Liver (tissue), 9 donors: ENCODE results near the gene AKT3. TPM values are rescaled to one million over a fixed set of nuclear protein-coding genes. Genes with fewer than 3 reads are reported as not detected.

Experiments
- DNase-seq: peaks from one replicate; pipeline ENCODE4 v3.0.0-alpha.2; 2017; ENCODE audit warnings: low spot score
- H3K27ac ChIP-seq, 2 donors: one replicate each; pipeline ENCODE4 v1.7.0; 2013; ENCODE audit warnings: inconsistent platforms in 2 of 2, low read length in 2 of 2, control low read depth in 1 of 2, low read depth in 1 of 2, mild to moderate bottlenecking in 1 of 2
- H3K27me3 ChIP-seq, 4 donors: one replicate each; pipeline versions ENCODE4 v1.6.1 to v1.7.0; 2013; ENCODE audit warnings: low read length in 3 of 4, inconsistent platforms in 1 of 4, mild to moderate bottlenecking in 1 of 4, moderate library complexity in 1 of 4; ENCODE audit not compliant: control insufficient read depth in 4 of 4, insufficient read depth in 4 of 4
- H3K36me3 ChIP-seq, 4 donors: one replicate each; pipeline versions ENCODE4 v1.6.1 to v1.7.0; 2013; ENCODE audit warnings: low read length in 3 of 4, mild to moderate bottlenecking in 3 of 4, low read depth in 1 of 4, moderate library complexity in 1 of 4; ENCODE audit not compliant: control insufficient read depth in 4 of 4, insufficient read depth in 3 of 4
- H3K4me1 ChIP-seq, 4 donors: one replicate each; pipeline versions ENCODE4 v1.6.1 to v1.7.0; 2013; ENCODE audit warnings: low read length in 3 of 4, mild to moderate bottlenecking in 3 of 4, moderate library complexity in 1 of 4; ENCODE audit not compliant: control insufficient read depth in 4 of 4, insufficient read depth in 4 of 4
- H3K4me3 ChIP-seq, 3 donors: one replicate each; pipeline versions ENCODE4 v1.6.1 to v1.7.0; 2013; ENCODE audit warnings: low read length in 3 of 3, control low read depth in 1 of 3, low read depth in 1 of 3, mild to moderate bottlenecking in 1 of 3
- H3K9ac ChIP-seq, 2 donors: one replicate each; pipeline ENCODE4 v1.7.0; 2013; ENCODE audit warnings: low read length in 2 of 2, mild to moderate bottlenecking in 2 of 2, moderate library complexity in 2 of 2, control low read depth in 1 of 2, low read depth in 1 of 2
- H3K9me3 ChIP-seq, 4 donors: one replicate each; pipeline versions ENCODE4 v1.6.1 to v1.7.0; 2013; ENCODE audit warnings: low read length in 3 of 4; ENCODE audit not compliant: control insufficient read depth in 4 of 4
- ATF3 ChIP-seq: IDR thresholded peaks from 2 replicates; pipeline ENCODE4 v1.6.1; 2016; ENCODE audit warnings: antibody characterized with exemption
- CTCF ChIP-seq: fragments of 150-350 bp; IDR thresholded peaks from 2 replicates; pipeline ENCODE4 v1.5.1; 2017; ENCODE audit warnings: improper control_type of control experiment, low read depth, low read length; ENCODE audit not compliant: missing input control
- EGR1 ChIP-seq, 2 donors: IDR thresholded peaks; 2 replicates each; pipeline ENCODE4 v1.6.1; 2016 to 2018; ENCODE audit warnings: antibody characterized with exemption in 2 of 2, low read depth in 2 of 2
- FOXA1 ChIP-seq: IDR thresholded peaks from 2 replicates; pipeline ENCODE4 v1.6.1; 2016; ENCODE audit warnings: antibody characterized with exemption
- FOXA2 ChIP-seq: IDR thresholded peaks from 2 replicates; pipeline ENCODE4 v1.6.1; 2016; ENCODE audit warnings: antibody characterized with exemption
- GABPA ChIP-seq, 2 donors: IDR thresholded peaks in 1 of 2; conservative IDR thresholded peaks in 1 of 2; 2 replicates each; pipeline ENCODE4 v1.6.1; 2016; ENCODE audit warnings: antibody characterized with exemption in 2 of 2, mild to moderate bottlenecking in 1 of 2, moderate library complexity in 1 of 2
- HNF4A ChIP-seq, 2 donors: conservative IDR thresholded peaks; 2 replicates each; pipeline ENCODE4 v1.6.1; 2016; ENCODE audit warnings: antibody characterized with exemption in 2 of 2, mild to moderate bottlenecking in 2 of 2
- HNF4G ChIP-seq: IDR thresholded peaks from 2 replicates; pipeline ENCODE4 v1.6.1; 2016; ENCODE audit warnings: antibody characterized with exemption
- JUND ChIP-seq, 2 donors: IDR thresholded peaks; 2 replicates each; pipeline ENCODE4 v1.6.1; 2016; ENCODE audit warnings: antibody characterized with exemption in 2 of 2
- MAX ChIP-seq: IDR thresholded peaks from 2 replicates; pipeline ENCODE4 v1.6.1; 2016; ENCODE audit warnings: antibody characterized with exemption
- NR2F2 ChIP-seq: IDR thresholded peaks from 2 replicates; pipeline ENCODE4 v1.6.1; 2016; ENCODE audit warnings: antibody characterized with exemption
- RAD21 ChIP-seq, 2 donors: IDR thresholded peaks; 2 replicates each; pipeline ENCODE4 v1.6.1; 2016; ENCODE audit warnings: antibody characterized with exemption in 2 of 2, mild to moderate bottlenecking in 2 of 2
- REST ChIP-seq: IDR thresholded peaks from 2 replicates; pipeline ENCODE4 v1.6.1; 2016; ENCODE audit warnings: antibody characterized with exemption, mild to moderate bottlenecking
- RXRA ChIP-seq, 2 donors: IDR thresholded peaks; 2 replicates each; pipeline ENCODE4 v1.6.1; 2017 to 2018; ENCODE audit warnings: antibody characterized with exemption in 2 of 2, mild to moderate bottlenecking in 1 of 2
- SP1 ChIP-seq: IDR thresholded peaks from 2 replicates; pipeline ENCODE4 v1.6.1; 2018; ENCODE audit warnings: antibody characterized with exemption, mild to moderate bottlenecking
- TAF1 ChIP-seq: conservative IDR thresholded peaks from 2 replicates; pipeline ENCODE4 v1.6.1; 2016; ENCODE audit warnings: antibody characterized with exemption, mild to moderate bottlenecking
- YY1 ChIP-seq: IDR thresholded peaks from 2 replicates; pipeline ENCODE4 v1.6.1; 2016; ENCODE audit warnings: antibody characterized with exemption, mild to moderate bottlenecking
- ZBTB33 ChIP-seq: IDR thresholded peaks from 2 replicates; pipeline ENCODE4 v1.6.1; 2016; ENCODE audit warnings: antibody characterized with exemption
- WGBS: extraction: QIAGEN DNeasy Blood & Tissue Kit; methylation state at CpG from one replicate; pipeline ENCODE4 v1.1.7; 2013; 5-methylcytosine and 5-hydroxymethylcytosine counted together
- polyA plus RNA-seq, 2 donors: library from polyadenylated mRNA; stranded (reverse) in 1 of 2; unstranded in 1 of 2; fragments of 200-250 nt in 1 of 2; fragments of >200 nt in 1 of 2; fragmentation: Nextera tagmentation in 1 of 2; extraction: Ambion mirVana in 1 of 2; gene quantifications; one replicate each; pipeline versions ENCODE4 v1.2.1 to v1.2.3, GENCODE V29; 2013 to 2015
- total RNA-seq, 2 donors: library from RNA; depleted of rRNA; stranded (reverse); fragments of >200 nt; gene quantifications; one replicate each; pipeline ENCODE4 v1.2.3, GENCODE V29; 2014
- donor health status: healthy.
- donor health status: healthy.
- donor health status: healthy.
- donor health status: healthy.
- donor health status: healthy.

AKT3 gene
- total and polyA plus RNA-seq, 4 donors, result 1.7 to 7.6 (median 2.8) TPM

- Histone ChIP-seq H3K27me3 (no peaks in the 10 kb centered on the region), H3K27ac (no peak overlapping the region), H3K36me3 (no peaks in the 10 kb centered on the region), H3K9me3 (no peaks in the 10 kb centered on the region), H3K9ac (no peak overlapping the region), H3K4me3 (no peak overlapping the region), H3K4me1 (no peaks in the 10 kb centered on the region)
- no peak for DNase-seq
- WGBS, result 97% methylated on average over 3 of the region's 3 CpGs
- TF ChIP-seq TAF1 (no peak), RXRA (IDR thresholded peaks at IDR 0.05) (no peak), GABPA (IDR thresholded peaks at IDR 0.05 in 1 of 2, conservative IDR thresholded peaks at IDR 0.05 in 1 of 2) (no peak), FOXA2 (no peak), YY1 (no peak), ATF3 (no peak), CTCF (no peak), ZBTB33 (no peak), HNF4A (conservative IDR thresholded peaks at IDR 0.05) (no peak), SP1 (no peak), RAD21 (IDR thresholded peaks at IDR 0.05) (no peak), REST (no peak), NR2F2 (no peak), EGR1 (IDR thresholded peaks at IDR 0.05; ENCODE audit: low read depth in 2 of 2) (no peak), HNF4G (no peak), MAX (no peak), JUND (IDR thresholded peaks at IDR 0.05) (no peak), FOXA1 (no peak)
Measured at GRCh38 chr1:243725846-243726245, 124.2 kb downstream of the AKT3 start.
